ENCODE results near the gene SNED1.

DNA sequence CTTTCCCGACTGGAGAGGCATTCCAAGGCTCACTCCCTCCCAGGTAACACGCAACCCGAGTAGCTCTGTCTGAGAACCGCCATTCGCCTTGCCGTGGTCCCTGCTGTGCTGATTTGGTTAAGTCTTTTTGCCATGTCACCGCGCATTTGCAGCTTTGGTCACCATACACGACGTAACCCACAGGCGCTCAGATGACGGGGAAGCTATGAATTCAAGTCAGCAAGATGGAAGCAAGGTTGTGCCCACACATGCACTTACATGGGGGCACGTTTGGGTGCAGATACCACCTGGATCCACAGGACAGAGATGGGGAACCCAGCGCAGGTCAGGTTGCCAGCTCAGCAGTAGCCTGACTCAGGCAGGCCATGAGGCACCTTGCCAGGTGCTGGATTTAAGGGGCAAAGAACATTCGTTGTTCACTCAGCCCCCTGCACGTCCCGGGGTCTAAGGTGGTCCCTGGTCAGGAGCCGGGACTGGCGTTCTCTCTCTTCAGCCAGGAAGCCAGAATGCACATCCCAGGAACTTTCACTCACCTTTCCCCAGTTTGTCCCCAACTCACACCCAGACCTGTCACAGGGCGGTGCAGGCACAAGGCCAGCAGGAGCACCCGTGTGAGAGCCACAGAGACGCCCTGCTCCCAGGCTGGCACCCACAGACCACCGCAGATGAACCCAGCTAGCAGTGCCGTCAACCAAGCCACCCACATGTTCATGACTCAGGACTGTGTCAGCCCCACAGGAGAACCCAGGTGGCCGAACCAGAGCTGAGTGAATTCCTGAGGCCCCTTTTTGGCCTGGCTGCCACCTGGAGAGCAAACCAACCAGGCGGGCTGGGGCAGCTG is 19.9 kb downstream of the SNED1 start:
- TF ChIP-seq EZH2 (IDR thresholded peaks at IDR 0.05) (no peak), POLR2AphosphoS5 (IDR thresholded peaks at IDR 0.05; ENCODE audit: borderline replicate concordance, low read depth, low read length) (no peak)
